Fibroblast of lung (primary cell): ENCODE results near the gene RAB43. TPM values are rescaled to one million over a fixed set of nuclear protein-coding genes. Genes with fewer than 3 reads are reported as not detected.

Experiments used
- DNase-seq, 2 donors: peaks; one replicate each; pipeline versions ENCODE4 v3.0.0 to v3.0.0-alpha.2; 2010; ENCODE audit warnings: low read depth in 2 of 2
- H2AFZ ChIP-seq: 2 replicates; pipeline ENCODE4 v1.5.1; 2012; ENCODE audit warnings: low read length, control low read depth, inconsistent platforms
- H3K27ac ChIP-seq: 2 replicates; pipeline ENCODE4 v1.5.1; 2011; ENCODE audit warnings: low read length, control low read depth; ENCODE audit not compliant: insufficient read depth
- H3K27me3 ChIP-seq: 2 replicates; pipeline ENCODE4 v1.5.1; 2011; ENCODE audit warnings: mild to moderate bottlenecking, low read length; ENCODE audit not compliant: control insufficient read depth, insufficient read depth
- H3K36me3 ChIP-seq: 2 replicates; pipeline ENCODE4 v1.5.1; 2011; ENCODE audit warnings: low read length; ENCODE audit not compliant: control insufficient read depth, insufficient read depth
- H3K4me1 ChIP-seq: 2 replicates; pipeline ENCODE4 v1.5.1; 2011; ENCODE audit warnings: low read length; ENCODE audit not compliant: control insufficient read depth, insufficient read depth; ENCODE audit errors: extremely low read depth
- H3K4me2 ChIP-seq: 2 replicates; pipeline ENCODE4 v1.5.1; 2011; ENCODE audit warnings: low read length, control low read depth; ENCODE audit not compliant: insufficient read depth; ENCODE audit errors: extremely low read depth
- H3K4me3 ChIP-seq, 4 experiments: fragments of 200-600 bp in 1 of 4; sonication (generic) in 1 of 4; replicated peaks in 1 of 4; 2 replicates each; pipeline ENCODE4 v1.5.1; 2011 to 2016; ENCODE audit warnings: low read length in 4 of 4, low read depth in 3 of 4, mild to moderate bottlenecking in 3 of 4, control low read depth in 2 of 4, inconsistent platforms in 1 of 4, mixed read lengths in 1 of 4; ENCODE audit not compliant: insufficient read depth in 1 of 4; ENCODE audit errors: control extremely low read depth in 1 of 4
- H3K79me2 ChIP-seq: 2 replicates; pipeline ENCODE4 v1.5.1; 2012; ENCODE audit warnings: mild to moderate bottlenecking, low read length, inconsistent platforms; ENCODE audit not compliant: control insufficient read depth, insufficient read depth
- H3K9ac ChIP-seq: 2 replicates; pipeline ENCODE4 v1.5.1; 2011; ENCODE audit warnings: mild to moderate bottlenecking, low read length, control low read depth; ENCODE audit not compliant: insufficient read depth
- H3K9me3 ChIP-seq: 2 replicates; pipeline ENCODE4 v1.5.1; 2012; ENCODE audit warnings: low read depth, low read length; ENCODE audit not compliant: control insufficient read depth, insufficient read depth
- H4K20me1 ChIP-seq: 2 replicates; pipeline ENCODE4 v1.5.1; 2011; ENCODE audit warnings: low read length; ENCODE audit not compliant: control insufficient read depth, insufficient read depth; ENCODE audit errors: extremely low read depth
- EZH2 ChIP-seq: IDR thresholded peaks from 2 replicates; pipeline ENCODE4 v1.5.1; 2012; ENCODE audit warnings: low read length, control low read depth, mild to moderate bottlenecking; ENCODE audit errors: missing control alignments
- polyA plus RNA-seq, 2 donors: library from polyadenylated mRNA; depleted of rRNA in 1 of 2; stranded (reverse) in 1 of 2; unstranded in 1 of 2; fragments of >200 nt; gene quantifications; 2 replicates each; pipeline ENCODE4 v1.2.1, GENCODE V29; 2011 to 2012; ENCODE audit warnings: missing spikeins in 1 of 2
- total RNA-seq: library from RNA; depleted of rRNA; stranded (reverse); fragments of >200 nt; gene quantifications from 2 replicates; pipeline ENCODE4 v1.2.1, GENCODE V29; 2014
- TF ChIP-seq, protein P1 (sequence below), 2 donors: IDR thresholded peaks in 1 of 2; conservative IDR thresholded peaks in 1 of 2; 1 replicate in 1 of 2; 2 replicates in 1 of 2; pipeline ENCODE4 v1.5.1; 2011 to 2012; ENCODE audit warnings: low read length in 2 of 2, control low read depth in 1 of 2, inconsistent platforms in 1 of 2, low read depth in 1 of 2, mild to moderate bottlenecking in 1 of 2

Gene RAB43
- total and polyA plus RNA-seq, 2 donors (not counting 1 experiment from before 2014, with no cell fraction given) = 5.7 to 21.5 TPM

DNA sequence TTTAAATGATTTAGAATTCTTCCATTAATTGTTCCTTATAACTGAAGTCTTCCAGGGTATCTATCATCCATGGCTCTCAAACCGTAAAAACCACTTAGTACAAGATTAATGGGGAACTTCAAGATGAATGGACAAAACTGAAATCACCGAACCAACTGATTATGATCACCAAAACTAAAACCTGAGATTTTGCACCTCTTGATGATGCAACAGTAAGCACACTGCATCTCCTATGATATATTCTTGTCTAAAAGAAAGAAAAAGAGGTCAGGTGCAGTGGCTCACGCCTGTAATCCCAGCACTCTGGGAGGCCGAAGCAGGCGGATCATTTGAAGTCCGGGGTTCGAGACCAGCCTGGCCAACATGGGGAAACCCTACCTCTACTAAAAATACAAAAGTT is 42.9 kb upstream of the RAB43 start:
- Histone ChIP-seq H3K27me3 (no peaks in the 10 kb centered on the region), H3K4me3 (no peak overlapping the region), H3K4me2 (no peak overlapping the region), H3K79me2 (peaks cover 10% of the 10 kb centered on the region), H4K20me1 (no peaks in the 10 kb centered on the region), H2AFZ (no peak overlapping the region), H3K9ac (no peak overlapping the region), H3K4me1 (peaks cover 4% of the 10 kb centered on the region), H3K27ac (no peak overlapping the region), H3K9me3 (no peaks in the 10 kb centered on the region), H3K36me3 (peaks cover 7% of the 10 kb centered on the region)
- DNase-seq = no peak
- no peak for TF ChIP-seq EZH2
- TF ChIP-seq, protein P1, sequence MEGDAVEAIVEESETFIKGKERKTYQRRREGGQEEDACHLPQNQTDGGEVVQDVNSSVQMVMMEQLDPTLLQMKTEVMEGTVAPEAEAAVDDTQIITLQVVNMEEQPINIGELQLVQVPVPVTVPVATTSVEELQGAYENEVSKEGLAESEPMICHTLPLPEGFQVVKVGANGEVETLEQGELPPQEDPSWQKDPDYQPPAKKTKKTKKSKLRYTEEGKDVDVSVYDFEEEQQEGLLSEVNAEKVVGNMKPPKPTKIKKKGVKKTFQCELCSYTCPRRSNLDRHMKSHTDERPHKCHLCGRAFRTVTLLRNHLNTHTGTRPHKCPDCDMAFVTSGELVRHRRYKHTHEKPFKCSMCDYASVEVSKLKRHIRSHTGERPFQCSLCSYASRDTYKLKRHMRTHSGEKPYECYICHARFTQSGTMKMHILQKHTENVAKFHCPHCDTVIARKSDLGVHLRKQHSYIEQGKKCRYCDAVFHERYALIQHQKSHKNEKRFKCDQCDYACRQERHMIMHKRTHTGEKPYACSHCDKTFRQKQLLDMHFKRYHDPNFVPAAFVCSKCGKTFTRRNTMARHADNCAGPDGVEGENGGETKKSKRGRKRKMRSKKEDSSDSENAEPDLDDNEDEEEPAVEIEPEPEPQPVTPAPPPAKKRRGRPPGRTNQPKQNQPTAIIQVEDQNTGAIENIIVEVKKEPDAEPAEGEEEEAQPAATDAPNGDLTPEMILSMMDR (conservative IDR thresholded peaks at IDR 0.05 in 1 of 2, IDR thresholded peaks at IDR 0.05 in 1 of 2; ENCODE audit: low read depth in 1 of 2, low read length in 2 of 2) = no peak

DNA sequence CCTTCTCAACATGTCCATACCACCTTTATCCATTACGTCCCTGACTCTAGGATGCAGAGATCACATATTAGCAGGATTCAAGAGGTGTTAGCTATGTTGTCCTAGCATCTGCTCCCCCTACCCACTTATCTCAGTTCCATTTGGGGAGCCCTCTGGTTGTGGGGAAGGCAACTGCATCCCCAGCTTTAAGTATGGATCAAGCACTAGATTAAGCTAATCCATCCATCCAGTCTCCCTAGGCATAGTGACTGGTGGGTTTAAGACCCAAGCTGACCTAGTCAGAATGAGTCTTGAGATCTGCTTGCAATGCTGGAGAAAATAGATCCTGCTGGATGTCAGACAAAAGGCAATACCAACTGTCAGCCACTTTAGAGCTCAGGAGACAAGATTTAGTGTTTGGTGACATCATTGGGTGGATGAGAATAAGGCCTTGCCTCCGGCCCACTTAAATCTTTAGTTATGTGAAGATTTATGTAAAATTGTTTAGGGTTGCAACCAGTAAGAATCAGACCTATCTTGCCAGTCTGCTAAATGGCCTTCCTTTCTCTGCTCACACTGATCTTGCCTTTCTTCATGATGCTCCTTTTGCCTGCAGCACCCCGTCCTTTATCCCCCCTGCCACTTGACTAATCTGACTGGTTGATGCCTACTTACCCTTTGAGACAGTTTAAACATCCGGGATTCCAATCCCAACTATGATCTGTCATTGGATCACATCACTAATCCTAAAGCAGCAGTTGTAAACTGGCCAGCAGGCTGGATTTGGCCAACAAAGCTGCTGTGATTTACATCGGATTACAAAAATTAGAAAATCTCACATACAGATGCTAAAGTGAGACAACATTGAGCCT is 41.4 kb upstream of the RAB43 start:
- Histone ChIP-seq H3K27ac (peak overlapping the region; percentile 12), H3K4me2 (peak overlapping the region; percentile 46), H4K20me1 (no peaks in the 10 kb centered on the region), H3K9ac (no peak overlapping the region), H3K4me1 (peaks cover 7% of the 10 kb centered on the region), H3K27me3 (no peaks in the 10 kb centered on the region), H3K79me2 (peaks cover 20% of the 10 kb centered on the region), H3K4me3 (no peak overlapping the region), H3K36me3 (peaks cover 7% of the 10 kb centered on the region), H3K9me3 (no peaks in the 10 kb centered on the region), H2AFZ (no peak overlapping the region)
- peak in 1 of 2 donors; percentile 16 for DNase-seq
- no peak for TF ChIP-seq EZH2
- TF ChIP-seq, protein P1 (conservative IDR thresholded peaks at IDR 0.05 in 1 of 2, IDR thresholded peaks at IDR 0.05 in 1 of 2; ENCODE audit: low read depth in 1 of 2, low read length in 2 of 2) = peak; percentile 16 to 40

DNA sequence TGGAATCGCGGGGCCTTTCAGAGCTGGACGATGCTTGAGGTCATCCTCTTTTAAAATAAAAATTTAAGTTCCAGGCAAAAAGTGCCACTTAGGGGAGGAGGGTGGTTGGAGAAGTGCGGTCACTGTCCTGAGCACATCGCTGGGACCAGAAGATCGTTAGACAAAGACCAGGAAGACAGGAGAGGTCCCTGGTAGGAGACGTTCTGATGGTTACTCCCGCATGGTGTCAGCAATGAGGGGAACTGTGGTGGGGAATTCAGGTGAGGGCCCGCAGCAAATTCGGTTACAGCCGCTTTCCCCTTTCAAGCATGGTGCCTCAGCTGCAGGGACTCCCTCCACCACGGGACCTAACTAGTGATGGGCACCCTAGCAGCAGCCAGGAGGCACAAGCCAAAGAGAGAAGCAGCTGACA is 40.3 kb upstream of the RAB43 start:
- Histone ChIP-seq H4K20me1 (no peaks in the 10 kb centered on the region), H3K36me3 (no peaks in the 10 kb centered on the region), H3K4me3 (peak overlapping the region; percentile 54 to 99 (median 95)), H3K9me3 (no peaks in the 10 kb centered on the region), H3K79me2 (peaks cover 20% of the 10 kb centered on the region), H3K4me1 (peaks cover 7% of the 10 kb centered on the region), H3K4me2 (peak overlapping the region; percentile 44), H3K27me3 (no peaks in the 10 kb centered on the region), H2AFZ (no peak overlapping the region), H3K27ac (peak overlapping the region; percentile 98), H3K9ac (peak overlapping the region; percentile 92)
- peak; percentile 14 to 16 for DNase-seq
- TF ChIP-seq, protein P1 (conservative IDR thresholded peaks at IDR 0.05 in 1 of 2, IDR thresholded peaks at IDR 0.05 in 1 of 2; ENCODE audit: low read depth in 1 of 2, low read length in 2 of 2) = no peak
- TF ChIP-seq EZH2 = no peak
